SK-N-SH (cell line): ENCODE measurements around the gene MYO3A.

Experiments
- CTCF ChIP-seq: fragments of 200-600 bp; sonication (generic); IDR thresholded peaks from 2 replicates; pipeline ENCODE4 v1.6.1; 2017; ENCODE audit warnings: antibody characterized with exemption, mild to moderate bottlenecking, moderate library complexity
- EZH2phosphoT487 ChIP-seq: fragments of 200-600 bp; sonication (generic); IDR thresholded peaks from 2 replicates; pipeline ENCODE4 v1.6.1; 2017; ENCODE audit warnings: low read depth, mixed run types, mild to moderate bottlenecking, antibody characterized with exemption, moderate library complexity, borderline replicate concordance
- JUND ChIP-seq: IDR thresholded peaks from 2 replicates; pipeline ENCODE4 v1.4.0; 2012
- NFIC ChIP-seq: IDR thresholded peaks from 2 replicates; pipeline ENCODE4 v1.4.0; 2012; ENCODE audit warnings: borderline replicate concordance
- RAD21 ChIP-seq: IDR thresholded peaks from 2 replicates; pipeline ENCODE4 v1.6.1; 2012; ENCODE audit warnings: mild to moderate bottlenecking, low read length
- USF1 ChIP-seq: IDR thresholded peaks from 2 replicates; pipeline ENCODE4 v1.4.0; 2012; ENCODE audit warnings: low read depth, borderline replicate concordance
- TF ChIP-seq, protein P1 (sequence below): IDR thresholded peaks from 2 replicates; pipeline ENCODE4 v1.6.1; 2012; ENCODE audit warnings: mild to moderate bottlenecking, low read depth, low read length, moderate library complexity

DNA sequence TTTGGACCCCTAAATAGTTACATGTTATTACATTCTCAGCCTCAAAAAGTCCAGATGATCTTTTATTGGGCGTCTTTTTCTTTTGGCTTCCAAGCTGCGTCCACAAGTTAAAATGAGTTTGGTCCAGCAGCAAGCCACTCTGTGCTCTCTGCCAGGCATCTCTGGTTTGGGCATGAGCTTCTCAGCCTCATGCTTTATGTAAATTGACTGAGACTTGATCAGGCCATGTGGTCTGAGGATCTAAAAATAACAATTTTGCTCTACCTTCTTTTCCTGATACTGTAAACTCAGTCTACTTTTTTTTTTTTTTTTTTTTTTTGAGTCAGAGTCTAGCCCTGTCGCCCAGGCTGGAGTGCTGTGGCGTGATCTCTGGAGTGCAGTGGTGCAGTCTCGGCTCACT, 298.1 kb downstream of the MYO3A start:
- TF ChIP-seq USF1, result no peak
- TF ChIP-seq CTCF, result no peak
- TF ChIP-seq NFIC, result no peak
- TF ChIP-seq, protein P1, sequence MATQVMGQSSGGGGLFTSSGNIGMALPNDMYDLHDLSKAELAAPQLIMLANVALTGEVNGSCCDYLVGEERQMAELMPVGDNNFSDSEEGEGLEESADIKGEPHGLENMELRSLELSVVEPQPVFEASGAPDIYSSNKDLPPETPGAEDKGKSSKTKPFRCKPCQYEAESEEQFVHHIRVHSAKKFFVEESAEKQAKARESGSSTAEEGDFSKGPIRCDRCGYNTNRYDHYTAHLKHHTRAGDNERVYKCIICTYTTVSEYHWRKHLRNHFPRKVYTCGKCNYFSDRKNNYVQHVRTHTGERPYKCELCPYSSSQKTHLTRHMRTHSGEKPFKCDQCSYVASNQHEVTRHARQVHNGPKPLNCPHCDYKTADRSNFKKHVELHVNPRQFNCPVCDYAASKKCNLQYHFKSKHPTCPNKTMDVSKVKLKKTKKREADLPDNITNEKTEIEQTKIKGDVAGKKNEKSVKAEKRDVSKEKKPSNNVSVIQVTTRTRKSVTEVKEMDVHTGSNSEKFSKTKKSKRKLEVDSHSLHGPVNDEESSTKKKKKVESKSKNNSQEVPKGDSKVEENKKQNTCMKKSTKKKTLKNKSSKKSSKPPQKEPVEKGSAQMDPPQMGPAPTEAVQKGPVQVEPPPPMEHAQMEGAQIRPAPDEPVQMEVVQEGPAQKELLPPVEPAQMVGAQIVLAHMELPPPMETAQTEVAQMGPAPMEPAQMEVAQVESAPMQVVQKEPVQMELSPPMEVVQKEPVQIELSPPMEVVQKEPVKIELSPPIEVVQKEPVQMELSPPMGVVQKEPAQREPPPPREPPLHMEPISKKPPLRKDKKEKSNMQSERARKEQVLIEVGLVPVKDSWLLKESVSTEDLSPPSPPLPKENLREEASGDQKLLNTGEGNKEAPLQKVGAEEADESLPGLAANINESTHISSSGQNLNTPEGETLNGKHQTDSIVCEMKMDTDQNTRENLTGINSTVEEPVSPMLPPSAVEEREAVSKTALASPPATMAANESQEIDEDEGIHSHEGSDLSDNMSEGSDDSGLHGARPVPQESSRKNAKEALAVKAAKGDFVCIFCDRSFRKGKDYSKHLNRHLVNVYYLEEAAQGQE, result no peak
- no peak for TF ChIP-seq JUND
- TF ChIP-seq EZH2phosphoT487, result no peak
- no peak for TF ChIP-seq RAD21
